Hippocampal formation (tissue), 2 donors: ENCODE measurements around the gene IFNAR1.
"Not testable (repeated sequence)": the region's sequence is repeated elsewhere in the genome, so short reads cannot be mapped to it uniquely, and the experiment has no call there.

Source experiments
- DNase-seq, 2 donors: peaks; one replicate each; lab custom pipeline; 2025; lab: John Stamatoyannopoulos, UW

The IFNAR1 gene

GRCh38 chr21:33377221-33377920 lies 52.6 kb downstream of the IFNAR1 start:
- DNase-seq = no peak

GRCh38 chr21:33378081-33378480 lies 53.3 kb downstream of the IFNAR1 start:
- DNase-seq = no peak

GRCh38 chr21:33379934-33380333 lies 55.2 kb downstream of the IFNAR1 start:
- DNase-seq = not testable (repeated sequence)

GRCh38 chr21:33380483-33380998 lies 55.8 kb downstream of the IFNAR1 start:
- peak; percentile 45 to 49 for DNase-seq

GRCh38 chr21:33381381-33381780 lies 56.6 kb downstream of the IFNAR1 start:
- DNase-seq = not testable (repeated sequence)

- DNase-seq = no peak
Measured at GRCh38 chr21:33383056-33383888, 58.5 kb downstream of the IFNAR1 start.

- DNase-seq = no peak
Measured at GRCh38 chr21:33384841-33385331, 60.1 kb downstream of the IFNAR1 start.

GRCh38 chr21:33386222-33386784 lies 61.5 kb downstream of the IFNAR1 start:
- no peak for DNase-seq

GRCh38 chr21:33387294-33387693 lies 62.5 kb downstream of the IFNAR1 start:
- DNase-seq = no peak

GRCh38 chr21:33388188-33388587 lies 63.4 kb downstream of the IFNAR1 start:
- no peak for DNase-seq

GRCh38 chr21:33390479-33390878 lies 65.7 kb downstream of the IFNAR1 start:
- no peak for DNase-seq

GRCh38 chr21:33391656-33392055 lies 66.9 kb downstream of the IFNAR1 start:
- DNase-seq = no peak

- DNase-seq = no peak
Measured at GRCh38 chr21:33392284-33392985, 67.7 kb downstream of the IFNAR1 start.

GRCh38 chr21:33393348-33393747 lies 68.6 kb downstream of the IFNAR1 start:
- no peak for DNase-seq

GRCh38 chr21:33394260-33394659 lies 69.5 kb downstream of the IFNAR1 start:
- peak in 1 of 2 donors; percentile 12 for DNase-seq

- DNase-seq = no peak
Measured at GRCh38 chr21:33395891-33396331, 71.1 kb downstream of the IFNAR1 start.

GRCh38 chr21:33396436-33396835 lies 71.7 kb downstream of the IFNAR1 start:
- no peak for DNase-seq

- DNase-seq = no peak
Measured at GRCh38 chr21:33396951-33397350, 72.2 kb downstream of the IFNAR1 start.

- no peak for DNase-seq
Measured at GRCh38 chr21:33397717-33398116, 72.9 kb downstream of the IFNAR1 start.

GRCh38 chr21:33398361-33398760 lies 73.6 kb downstream of the IFNAR1 start:
- no peak for DNase-seq

- no peak for DNase-seq
Measured at GRCh38 chr21:33401630-33401992, 76.8 kb downstream of the IFNAR1 start.
